ENCODE results near the gene LPCAT3. TPM values are rescaled to one million over a fixed set of nuclear protein-coding genes. Genes with fewer than 3 reads are reported as not detected.
"Not testable (repeated sequence)": the region's sequence is repeated elsewhere in the genome, so short reads cannot be mapped to it uniquely, and the experiment has no call there.

Gene LPCAT3
- total RNA-seq, 1 donor from 2014 or later = 14.9 TPM

DNA sequence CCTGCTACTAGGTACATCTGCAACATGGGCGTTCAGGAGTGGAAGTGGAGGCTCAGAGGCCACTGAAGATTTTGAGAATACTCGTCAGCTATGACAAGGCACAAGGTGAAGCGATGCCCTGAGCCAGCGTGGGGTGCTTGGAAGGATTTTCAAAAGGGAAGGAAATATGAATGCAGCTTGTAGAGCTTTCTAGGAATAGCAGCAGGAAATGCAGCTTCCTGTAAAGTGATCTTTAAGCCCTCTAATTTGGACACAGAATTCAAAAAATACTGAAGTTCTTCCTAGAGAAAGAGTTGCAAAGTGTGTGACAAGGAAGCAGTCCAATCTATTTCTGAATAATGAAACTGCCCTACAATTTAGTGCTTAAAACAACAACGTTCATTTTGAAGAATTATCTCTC is 29.0 kb upstream of the LPCAT3 start:
- TF ChIP-seq CTCF (conservative IDR thresholded peaks at IDR 0.05; ENCODE audit: low read depth, low read length) = no peak
- DNase-seq (ENCODE audit: low read depth) = no peak
- H3K4me3 ChIP-seq (ENCODE audit: low read depth, low read length) = no peak overlapping the region

- no peak overlapping the region for H3K4me3 ChIP-seq (ENCODE audit: low read depth, low read length)
- no peak for TF ChIP-seq CTCF (conservative IDR thresholded peaks at IDR 0.05; ENCODE audit: low read depth, low read length)
- no peak for DNase-seq (ENCODE audit: low read depth)
These were observed 28.3 kb upstream of the LPCAT3 start for GRCh38 chr12:7046383-7047105.

- no peak for DNase-seq (ENCODE audit: low read depth)
- no peak for TF ChIP-seq CTCF (conservative IDR thresholded peaks at IDR 0.05; ENCODE audit: low read depth, low read length)
- no peak overlapping the region for H3K4me3 ChIP-seq (ENCODE audit: low read depth, low read length)
These were observed 27.6 kb upstream of the LPCAT3 start for GRCh38 chr12:7045913-7046312.

GRCh38 chr12:7042842-7043241 is 24.6 kb upstream of the LPCAT3 start:
- DNase-seq (ENCODE audit: low read depth) = peak; percentile 19
- peak; percentile 61 for TF ChIP-seq CTCF (conservative IDR thresholded peaks at IDR 0.05; ENCODE audit: low read depth, low read length)
- no peak overlapping the region for H3K4me3 ChIP-seq (ENCODE audit: low read depth, low read length)

- H3K4me3 ChIP-seq (ENCODE audit: low read depth, low read length) = no peak overlapping the region
- no peak for TF ChIP-seq CTCF (conservative IDR thresholded peaks at IDR 0.05; ENCODE audit: low read depth, low read length)
- DNase-seq (ENCODE audit: low read depth) = no peak
These were observed 21.1 kb upstream of the LPCAT3 start for GRCh38 chr12:7039403-7039802.

GRCh38 chr12:7038591-7038990 is 20.3 kb upstream of the LPCAT3 start:
- DNase-seq (ENCODE audit: low read depth) = no peak
- TF ChIP-seq CTCF (conservative IDR thresholded peaks at IDR 0.05; ENCODE audit: low read depth, low read length) = no peak
- H3K4me3 ChIP-seq (ENCODE audit: low read depth, low read length) = no peak overlapping the region

DNA sequence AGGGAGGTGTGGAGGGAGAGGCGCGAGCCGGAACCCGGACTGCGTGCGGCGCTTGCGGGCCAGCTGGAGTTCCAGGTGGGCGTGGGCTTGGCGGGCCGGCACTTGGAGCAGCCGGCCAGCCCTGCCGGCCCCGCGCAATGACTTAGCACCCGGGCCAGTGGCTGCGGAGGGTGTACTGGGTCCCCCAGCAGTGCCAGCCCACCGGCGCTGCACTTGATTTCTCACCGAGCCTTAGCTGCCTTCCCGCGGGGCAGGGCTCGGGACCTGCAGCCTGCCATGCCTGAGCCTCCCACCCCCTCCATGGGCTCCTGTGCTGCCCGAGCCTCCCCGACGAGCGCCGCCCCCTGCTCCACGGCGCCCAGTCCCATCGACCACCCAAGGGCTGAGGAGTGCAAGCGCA is 19.1 kb upstream of the LPCAT3 start:
- not testable (repeated sequence) for DNase-seq (ENCODE audit: low read depth); H3K4me3 ChIP-seq (ENCODE audit: low read depth, low read length)

All from epithelial cell of proximal tubule (primary cell).